Thyroid gland (tissue), 4 donors: ENCODE data around the gene LGALS4.

Experiments
- POLR2A ChIP-seq, 2 donors: fragments of 450-650 bp; IDR thresholded peaks; one replicate each; pipeline ENCODE4 v1.6.1; 2017; ENCODE audit warnings: antibody characterized with exemption in 2 of 2, mild to moderate bottlenecking in 2 of 2, moderate library complexity in 1 of 2
- TF ChIP-seq, protein P1 (sequence below), 6 experiments: fragments of 200-600 bp in 3 of 6; fragments of 450-650 bp in 3 of 6; sonication (generic) in 3 of 6; IDR thresholded peaks; one replicate each; pipeline ENCODE4 v1.5.1; 2016 to 2019; ENCODE audit warnings: antibody characterized with exemption in 6 of 6, mild to moderate bottlenecking in 2 of 6, inconsistent platforms in 1 of 6, moderate library complexity in 1 of 6

DNA sequence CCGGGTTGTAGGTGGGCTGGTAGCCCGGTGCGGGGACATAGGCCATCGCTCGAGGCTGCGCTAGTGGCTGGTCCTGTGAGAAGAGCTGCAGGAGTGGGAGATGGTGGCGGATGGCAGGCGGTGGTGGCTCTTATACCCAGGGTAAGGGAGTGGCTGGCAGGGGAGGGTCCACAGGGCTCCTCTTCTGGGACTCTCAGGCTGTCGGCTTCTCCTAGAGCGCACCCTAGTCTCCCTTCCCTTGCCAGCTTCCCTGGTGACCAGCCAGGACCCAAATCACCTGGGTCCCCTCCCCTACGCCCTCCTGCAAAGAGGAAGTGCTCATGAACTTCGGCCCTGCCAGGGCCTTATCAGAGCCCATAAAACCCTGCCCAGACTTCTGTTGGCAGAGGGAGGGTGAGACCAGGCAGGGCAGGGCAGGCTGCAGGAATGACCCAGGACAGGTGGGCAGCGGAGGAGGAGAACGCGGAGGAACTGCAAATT lies at the start of gene LGALS4:
- TF ChIP-seq, protein P1, sequence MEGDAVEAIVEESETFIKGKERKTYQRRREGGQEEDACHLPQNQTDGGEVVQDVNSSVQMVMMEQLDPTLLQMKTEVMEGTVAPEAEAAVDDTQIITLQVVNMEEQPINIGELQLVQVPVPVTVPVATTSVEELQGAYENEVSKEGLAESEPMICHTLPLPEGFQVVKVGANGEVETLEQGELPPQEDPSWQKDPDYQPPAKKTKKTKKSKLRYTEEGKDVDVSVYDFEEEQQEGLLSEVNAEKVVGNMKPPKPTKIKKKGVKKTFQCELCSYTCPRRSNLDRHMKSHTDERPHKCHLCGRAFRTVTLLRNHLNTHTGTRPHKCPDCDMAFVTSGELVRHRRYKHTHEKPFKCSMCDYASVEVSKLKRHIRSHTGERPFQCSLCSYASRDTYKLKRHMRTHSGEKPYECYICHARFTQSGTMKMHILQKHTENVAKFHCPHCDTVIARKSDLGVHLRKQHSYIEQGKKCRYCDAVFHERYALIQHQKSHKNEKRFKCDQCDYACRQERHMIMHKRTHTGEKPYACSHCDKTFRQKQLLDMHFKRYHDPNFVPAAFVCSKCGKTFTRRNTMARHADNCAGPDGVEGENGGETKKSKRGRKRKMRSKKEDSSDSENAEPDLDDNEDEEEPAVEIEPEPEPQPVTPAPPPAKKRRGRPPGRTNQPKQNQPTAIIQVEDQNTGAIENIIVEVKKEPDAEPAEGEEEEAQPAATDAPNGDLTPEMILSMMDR (IDR thresholded peaks at IDR 0.05) = no peak
- no peak for TF ChIP-seq POLR2A (IDR thresholded peaks at IDR 0.05)
